Stimulated activated naive CD8-positive, alpha-beta T cell treated with anti-CD3 and anti-CD28 coated beads, Interleukin-15, Interleukin-2, amounts not matched to agents 100 U/mL and 50 U/mL, for 24 hours (primary cell): ENCODE data around the gene OR1Q1.
"Not testable (repeated sequence)": the region's sequence is repeated elsewhere in the genome, so short reads cannot be mapped to it uniquely, and the experiment has no call there.

ENCODE experiments used
- ATAC-seq: fragments of 150-1000 bp; cut with Tn5 transposase; one replicate; pipeline ENCODE4 v1.10.0; 2021
- DNase-seq: peaks from one replicate; pipeline ENCODE4 v3.0.0; 2021

The OR1Q1 gene

DNA sequence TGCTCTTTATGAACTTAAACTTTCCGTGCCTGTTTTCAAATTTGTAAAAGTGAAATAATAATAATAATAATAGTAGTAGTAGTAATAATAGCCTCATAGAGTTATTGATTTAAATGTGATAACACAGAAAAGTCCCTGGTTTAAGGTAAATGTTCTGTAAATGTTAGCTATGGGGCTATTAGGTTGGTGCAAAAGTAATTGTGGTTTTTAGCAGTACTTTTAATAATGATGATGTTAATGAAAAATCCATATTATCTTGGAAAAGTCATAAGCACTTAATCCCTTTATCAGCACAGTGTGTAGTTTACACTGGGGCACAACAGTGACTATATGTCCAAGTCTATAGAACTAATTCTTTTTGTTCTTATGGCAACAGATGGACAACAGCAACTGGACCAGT, at the start of gene OR1Q1:
Gene OR1Q1 (plus strand): TSS at position 377 of the 400 bp plus-strand sequence. CDS start 0 bp downstream, at position 377.
- no peak for DNase-seq
- no peak for ATAC-seq

DNA sequence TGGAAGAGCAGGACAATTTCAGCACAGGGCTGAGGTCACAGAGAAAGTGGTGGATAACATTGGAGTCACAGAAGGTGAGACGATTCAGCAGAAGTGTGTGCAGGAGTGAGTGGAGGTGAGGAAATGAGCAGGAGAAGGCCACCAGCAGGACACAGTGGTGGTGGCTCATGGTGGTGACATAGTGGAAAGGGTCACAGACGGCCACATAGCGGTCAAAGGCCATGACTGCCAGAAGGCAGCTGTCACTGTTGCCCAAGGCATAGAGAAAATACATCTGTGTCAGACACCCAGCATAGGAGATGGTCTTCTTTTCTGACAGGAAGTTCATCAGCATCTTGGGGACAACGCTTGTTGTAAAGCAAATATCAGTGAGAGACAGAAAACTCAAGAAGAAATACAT, 46.6 kb upstream of the OR1Q1 start:
- DNase-seq, result no peak
- ATAC-seq, result no peak

- ATAC-seq, result peak; percentile 91
Observed at GRCh38 chr9:122572456-122572855, 42.1 kb upstream of the OR1Q1 start.

DNA sequence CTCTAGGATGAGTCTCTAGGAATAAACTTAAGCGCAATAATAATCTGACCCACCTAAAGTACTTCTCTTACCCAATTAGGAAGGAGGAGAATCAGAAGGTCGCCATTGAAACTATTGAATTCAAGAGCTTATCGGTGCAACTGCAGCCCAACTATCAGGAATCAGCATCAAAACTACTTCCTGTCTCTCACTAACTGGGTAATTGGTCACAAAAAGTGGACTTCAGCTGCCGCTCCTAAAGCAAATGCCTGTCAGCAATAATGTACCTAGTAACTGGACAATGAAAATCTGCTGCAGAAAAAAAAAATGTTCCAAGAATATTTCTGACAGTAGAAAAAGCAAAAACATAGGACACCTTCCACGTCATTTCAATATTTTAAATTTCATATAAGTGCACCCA, 34.7 kb upstream of the OR1Q1 start:
- no peak for ATAC-seq
- DNase-seq, result no peak

More at GRCh38 chr9:122572456-122572855, 42.1 kb upstream of the OR1Q1 start:
- no peak for DNase-seq

- ATAC-seq, result no peak
Observed at GRCh38 chr9:122580360-122580759, 34.2 kb upstream of the OR1Q1 start.

DNA sequence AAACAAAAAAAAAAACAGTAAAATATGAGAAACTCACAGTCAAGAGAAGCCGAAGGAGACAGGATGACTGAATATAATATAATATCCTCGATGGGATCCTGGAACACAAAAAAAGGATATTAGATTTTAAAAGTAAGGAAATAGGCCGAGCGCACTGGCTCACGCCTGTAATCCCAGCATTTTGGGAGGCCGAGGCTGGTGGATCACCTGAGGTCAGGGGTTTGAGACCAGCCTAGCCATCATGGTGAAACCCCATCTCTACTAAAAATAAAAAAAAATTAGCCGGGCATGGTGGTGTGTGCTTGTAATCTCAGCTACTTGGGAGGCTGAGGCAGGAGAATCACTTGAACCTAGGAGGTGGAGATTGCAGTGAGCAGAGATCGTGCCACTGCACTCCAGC, 31.3 kb upstream of the OR1Q1 start, which contains the start of gene OR1L8:
Gene OR1L8 (minus strand): TSS at position 101 of the 400 bp plus-strand sequence. CDS start 14,907 bp downstream, outside the sequence.
- DNase-seq, ATAC-seq: not testable (repeated sequence)

More at GRCh38 chr9:122580360-122580759, 34.2 kb upstream of the OR1Q1 start:
- DNase-seq, result no peak

DNA sequence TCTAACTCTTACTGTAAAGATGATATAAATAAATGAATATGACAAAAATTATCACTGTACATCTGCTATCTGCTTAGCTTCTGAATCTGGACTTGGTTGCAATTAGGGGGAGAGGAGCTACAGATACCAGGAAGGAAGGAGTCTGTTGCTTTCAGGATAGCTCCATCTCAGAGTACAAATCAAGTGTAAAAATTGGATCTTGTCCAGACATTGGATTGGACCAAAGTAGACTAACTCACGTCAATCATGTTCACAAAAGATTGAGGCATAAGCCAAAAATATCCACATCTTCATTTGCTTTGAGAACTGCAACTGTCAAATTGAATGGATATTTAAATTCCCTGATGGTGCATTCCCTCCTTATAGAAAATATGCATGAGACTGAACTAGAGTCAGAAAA, 8.8 kb upstream of the OR1Q1 start:
- DNase-seq (no peak), ATAC-seq (no peak)

DNA sequence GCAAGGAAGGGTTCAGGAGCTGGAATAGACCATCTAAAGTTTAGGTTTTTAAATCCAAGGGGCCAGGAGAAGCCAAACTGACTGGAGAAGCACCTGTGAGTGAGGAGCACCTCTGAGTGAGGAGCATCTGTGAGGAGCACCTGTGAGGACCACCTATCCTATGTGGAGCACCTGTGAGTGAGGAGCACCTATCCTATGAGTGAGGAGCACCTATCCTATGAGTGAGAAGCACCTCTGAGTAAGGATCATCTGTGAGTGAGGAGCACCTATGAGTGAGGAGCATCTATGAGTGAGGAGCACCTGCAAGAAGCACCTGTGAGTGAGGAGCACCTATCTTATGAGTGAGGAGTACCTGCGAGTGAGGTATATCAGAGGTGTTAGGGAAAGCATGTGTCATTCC, 8.0 kb upstream of the OR1Q1 start:
- ATAC-seq (no peak), DNase-seq (no peak)

- DNase-seq (no peak), ATAC-seq (no peak)
Observed at GRCh38 chr9:122609804-122610203, 4.7 kb upstream of the OR1Q1 start.

GRCh38 chr9:122619996-122620395, 5.5 kb downstream of the OR1Q1 start:
- ATAC-seq, result no peak
- DNase-seq, result no peak

- ATAC-seq (no peak), DNase-seq (peak; percentile 5)
Observed at GRCh38 chr9:122642226-122642625, 27.7 kb downstream of the OR1Q1 start.

DNA sequence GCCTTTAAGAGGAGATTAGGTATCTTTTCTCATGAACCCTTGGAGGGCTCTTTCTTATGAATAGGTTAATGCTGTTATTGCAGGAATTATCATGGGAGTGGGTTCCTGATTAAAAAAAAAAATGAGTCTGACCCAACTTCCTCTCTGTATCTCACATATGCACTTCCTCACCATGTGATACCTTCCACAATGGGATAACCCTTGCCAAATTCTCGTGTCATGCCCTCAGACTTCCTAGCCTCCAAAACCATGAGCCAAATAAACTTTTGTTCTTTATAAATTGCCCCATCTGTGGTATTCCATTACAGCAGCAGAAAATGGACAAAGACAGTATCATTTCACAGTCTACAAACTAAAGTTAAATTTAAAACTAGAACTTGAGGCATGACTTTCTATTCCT, 41.8 kb downstream of the OR1Q1 start:
- no peak for DNase-seq
- ATAC-seq, result no peak

DNA sequence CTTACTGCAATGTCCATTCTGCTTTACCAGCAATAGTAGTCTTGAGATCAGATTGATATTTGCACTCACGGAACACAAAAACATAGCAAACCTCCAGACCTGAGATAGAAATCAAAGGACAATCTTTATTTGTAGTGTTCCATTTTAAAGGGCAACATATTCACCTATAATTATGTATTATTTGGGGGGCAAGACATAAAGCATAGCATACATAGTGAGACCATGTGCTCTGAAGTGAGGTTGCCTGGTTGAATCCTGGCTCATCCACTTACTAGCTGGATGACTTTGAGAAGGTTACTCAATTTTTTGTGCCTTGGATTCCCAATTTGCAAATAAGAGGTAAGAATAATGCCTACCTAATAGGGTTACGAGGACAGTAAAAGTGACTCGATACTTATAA, 43.0 kb downstream of the OR1Q1 start, which contains the start of gene OR1B1:
Gene OR1B1 (minus strand): TSS at position 101 of the 400 bp plus-strand sequence.
- no peak for ATAC-seq
- DNase-seq, result no peak

- no peak for DNase-seq
- no peak for ATAC-seq
Observed at GRCh38 chr9:122661416-122661815, 46.9 kb downstream of the OR1Q1 start, which contains the start of gene OR1L1. OR1L1 (plus strand) TSS chr9:122661716; CDS start chr9:122661716, 0 bp downstream.
